ENCODE measurements around the gene PROM2.

Gene PROM2

GRCh38 chr2:95261602-95262001, 12.6 kb upstream of the PROM2 start:
- DNase-seq: no peak
- Histone ChIP-seq H2AK5ac (ENCODE audit: low read length) (no peak overlapping the region), H3K18ac (ENCODE audit: low read length) (no peak overlapping the region), H3K79me1 (ENCODE audit: low read length) (no peaks in the 10 kb centered on the region), H4K8ac (ENCODE audit: low read depth, low read length) (no peak overlapping the region), H3K14ac (ENCODE audit: low read length) (no peak overlapping the region), H2BK12ac (ENCODE audit: low read length) (no peak overlapping the region), H3K4me1 (ENCODE audit: control insufficient read depth in 1 of 2, insufficient read depth in 2 of 2, low read length in 2 of 2) (peaks cover 8 to 11% of the 10 kb centered on the region in 2 experiments), H3K4me2 (ENCODE audit: low read length) (no peak overlapping the region), H3K4me3 (ENCODE audit: low read depth, low read length) (no peak overlapping the region), H2BK120ac (ENCODE audit: insufficient read depth, low read length, poor library complexity) (no peak overlapping the region), H3K79me2 (ENCODE audit: control insufficient read depth, insufficient read depth, low read length, poor library complexity) (no peaks in the 10 kb centered on the region), H3K27me3 (ENCODE audit: insufficient read depth, low read length) (no peaks in the 10 kb centered on the region), H4K12ac (ENCODE audit: low read depth, low read length) (no peak overlapping the region), H3K36me3 (ENCODE audit: control insufficient read depth in 1 of 2, insufficient read depth in 2 of 2, low read length in 2 of 2) (no peaks in the 10 kb centered on the region), H3K27ac (ENCODE audit: low read depth, low read length) (no peak overlapping the region), H3K4ac (ENCODE audit: low read depth, low read length) (no peak overlapping the region), H4K91ac (ENCODE audit: low read depth, low read length) (no peak overlapping the region), H3K9me3 (ENCODE audit: insufficient read depth, low read depth, low read length) (peaks cover 2% of the 10 kb centered on the region), H2BK5ac (ENCODE audit: low read depth, low read length, poor library complexity) (no peak overlapping the region), H3K23ac (ENCODE audit: low read length) (no peak overlapping the region), H2AFZ (ENCODE audit: insufficient read depth, low read length, poor library complexity) (no peak overlapping the region), H3K9ac (ENCODE audit: low read length) (no peak overlapping the region)
- no CpG with 5 or more reads among the region's 6 CpGs for WGBS (ENCODE audit: extremely low coverage, insufficient coverage, insufficient read length)

DNA sequence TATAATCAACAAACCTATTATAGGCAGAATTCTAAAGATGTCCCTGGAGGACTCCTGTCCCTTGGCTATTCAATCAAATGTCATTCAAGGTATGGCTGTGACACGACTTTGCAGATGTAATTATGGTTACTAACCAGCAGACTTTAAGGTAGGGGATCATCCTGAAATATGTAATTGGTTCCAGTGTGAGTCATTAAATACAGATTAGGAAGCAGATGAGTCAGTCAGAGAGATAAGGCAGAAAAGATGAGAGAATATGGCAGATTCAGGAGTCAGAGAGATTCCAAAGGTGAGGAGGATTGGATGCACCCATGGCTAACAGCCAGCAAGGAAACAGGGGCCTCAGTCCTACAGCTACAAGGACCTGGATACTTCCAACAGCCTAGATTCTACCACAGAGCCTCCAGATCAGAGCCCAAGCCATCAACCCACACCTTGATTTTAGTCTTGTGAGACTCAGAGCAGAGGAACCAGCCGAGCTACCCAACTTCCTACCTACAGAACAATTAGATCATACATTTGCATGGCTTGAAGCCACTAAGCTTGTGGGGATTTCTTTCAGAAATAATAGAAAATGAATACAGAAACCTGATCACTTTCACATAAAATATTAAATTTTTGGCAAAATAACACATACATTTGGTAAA, 11.2 kb upstream of the PROM2 start:
- DNase-seq: peak in 1 of 2 donors; percentile 62
- Histone ChIP-seq H4K12ac (ENCODE audit: low read depth, low read length) (no peak overlapping the region), H2BK120ac (ENCODE audit: insufficient read depth, low read length, poor library complexity) (no peak overlapping the region), H2AK5ac (ENCODE audit: low read length) (no peak overlapping the region), H2BK12ac (ENCODE audit: low read length) (no peak overlapping the region), H3K4me1 (ENCODE audit: control insufficient read depth in 1 of 2, insufficient read depth in 2 of 2, low read length in 2 of 2) (peaks cover 9 to 18% of the 10 kb centered on the region in 2 experiments), H4K8ac (ENCODE audit: low read depth, low read length) (no peak overlapping the region), H3K4me3 (ENCODE audit: low read depth, low read length) (no peak overlapping the region), H3K23ac (ENCODE audit: low read length) (no peak overlapping the region), H3K79me2 (ENCODE audit: control insufficient read depth, insufficient read depth, low read length, poor library complexity) (no peaks in the 10 kb centered on the region), H3K27me3 (ENCODE audit: insufficient read depth, low read length) (no peaks in the 10 kb centered on the region), H3K18ac (ENCODE audit: low read length) (no peak overlapping the region), H3K4me2 (ENCODE audit: low read length) (no peak overlapping the region), H3K4ac (ENCODE audit: low read depth, low read length) (no peak overlapping the region), H3K9ac (ENCODE audit: low read length) (no peak overlapping the region), H3K79me1 (ENCODE audit: low read length) (no peaks in the 10 kb centered on the region), H2BK5ac (ENCODE audit: low read depth, low read length, poor library complexity) (no peak overlapping the region), H3K36me3 (ENCODE audit: control insufficient read depth in 1 of 2, insufficient read depth in 2 of 2, low read length in 2 of 2) (no peaks in the 10 kb centered on the region), H3K9me3 (ENCODE audit: insufficient read depth, low read depth, low read length) (peaks cover 2% of the 10 kb centered on the region), H4K91ac (ENCODE audit: low read depth, low read length) (no peak overlapping the region), H3K27ac (ENCODE audit: low read depth, low read length) (no peak overlapping the region), H2AFZ (ENCODE audit: insufficient read depth, low read length, poor library complexity) (no peak overlapping the region), H3K14ac (ENCODE audit: low read length) (no peak overlapping the region)
- WGBS (ENCODE audit: extremely low coverage, insufficient coverage, insufficient read length): no CpG with 5 or more reads among the region's 2 CpGs

GRCh38 chr2:95264624-95265023, 9.6 kb upstream of the PROM2 start:
- no CpG with 5 or more reads among the region's 6 CpGs for WGBS (ENCODE audit: extremely low coverage, insufficient coverage, insufficient read length)

DNA sequence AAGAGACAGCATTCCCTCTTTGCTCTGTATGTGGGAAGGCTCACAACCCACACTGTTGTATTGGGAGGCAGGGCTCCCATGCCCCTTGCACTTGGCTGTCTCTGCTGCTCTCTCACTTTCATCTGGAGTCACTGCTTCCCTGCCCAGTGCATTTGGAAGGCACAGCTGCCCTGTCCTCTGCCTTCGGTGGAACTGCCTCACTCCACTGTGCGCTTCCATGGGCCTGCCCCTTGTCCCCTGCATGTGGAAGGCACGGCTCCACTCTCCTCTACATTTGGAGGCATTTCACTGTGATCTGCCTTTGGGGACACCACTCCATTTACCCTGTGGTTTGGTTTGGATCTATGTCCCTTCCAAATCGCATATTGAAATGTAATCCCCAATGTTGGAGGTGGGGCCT, 9.1 kb upstream of the PROM2 start:
- Histone ChIP-seq H3K9me3 (ENCODE audit: insufficient read depth, low read depth, low read length) (no peaks in the 10 kb centered on the region), H3K4ac (ENCODE audit: low read depth, low read length) (no peak overlapping the region), H3K79me1 (ENCODE audit: low read length) (no peaks in the 10 kb centered on the region), H3K18ac (ENCODE audit: low read length) (no peak overlapping the region), H4K91ac (ENCODE audit: low read depth, low read length) (no peak overlapping the region), H3K23ac (ENCODE audit: low read length) (no peak overlapping the region), H3K9ac (ENCODE audit: low read length) (no peak overlapping the region), H3K14ac (ENCODE audit: low read length) (no peak overlapping the region), H3K27me3 (ENCODE audit: insufficient read depth, low read length) (no peaks in the 10 kb centered on the region), H4K12ac (ENCODE audit: low read depth, low read length) (no peak overlapping the region), H2AFZ (ENCODE audit: insufficient read depth, low read length, poor library complexity) (no peak overlapping the region), H4K8ac (ENCODE audit: low read depth, low read length) (no peak overlapping the region), H3K4me3 (ENCODE audit: low read depth, low read length) (no peak overlapping the region), H2BK120ac (ENCODE audit: insufficient read depth, low read length, poor library complexity) (no peak overlapping the region), H2BK5ac (ENCODE audit: low read depth, low read length, poor library complexity) (no peak overlapping the region), H3K36me3 (ENCODE audit: control insufficient read depth in 1 of 2, insufficient read depth in 2 of 2, low read length in 2 of 2) (no peaks in the 10 kb centered on the region), H2AK5ac (ENCODE audit: low read length) (no peak overlapping the region), H3K27ac (ENCODE audit: low read depth, low read length) (no peak overlapping the region), H3K79me2 (ENCODE audit: control insufficient read depth, insufficient read depth, low read length, poor library complexity) (no peaks in the 10 kb centered on the region), H2BK12ac (ENCODE audit: low read length) (no peak overlapping the region), H3K4me2 (ENCODE audit: low read length) (no peak overlapping the region), H3K4me1 (ENCODE audit: control insufficient read depth in 1 of 2, insufficient read depth in 2 of 2, low read length in 2 of 2) (peaks cover 12 to 20% of the 10 kb centered on the region in 2 experiments)
- no peak for DNase-seq
- WGBS (ENCODE audit: extremely low coverage, insufficient coverage, insufficient read length): no CpG with 5 or more reads among the region's 4 CpGs

More at GRCh38 chr2:95264624-95265023, 9.6 kb upstream of the PROM2 start:
- no peak overlapping the region for H2BK12ac ChIP-seq (ENCODE audit: low read length)
- H2BK5ac ChIP-seq (ENCODE audit: low read depth, low read length, poor library complexity): no peak overlapping the region
- H3K27me3 ChIP-seq (ENCODE audit: insufficient read depth, low read length): no peaks in the 10 kb centered on the region
- no peaks in the 10 kb centered on the region for H3K79me1 ChIP-seq (ENCODE audit: low read length)
- H3K4me2 ChIP-seq (ENCODE audit: low read length): no peak overlapping the region
- no peak overlapping the region for H3K27ac ChIP-seq (ENCODE audit: low read depth, low read length)
- no peaks in the 10 kb centered on the region for H3K79me2 ChIP-seq (ENCODE audit: control insufficient read depth, insufficient read depth, low read length, poor library complexity)
- no peak overlapping the region for H3K4ac ChIP-seq (ENCODE audit: low read depth, low read length)
- no peak overlapping the region for H2AK5ac ChIP-seq (ENCODE audit: low read length)
- H3K36me3 ChIP-seq (ENCODE audit: control insufficient read depth in 1 of 2, insufficient read depth in 2 of 2, low read length in 2 of 2): no peaks in the 10 kb centered on the region
- no peak overlapping the region for H2BK120ac ChIP-seq (ENCODE audit: insufficient read depth, low read length, poor library complexity)
- H3K18ac ChIP-seq (ENCODE audit: low read length): no peak overlapping the region
- H3K14ac ChIP-seq (ENCODE audit: low read length): no peak overlapping the region
- no peak overlapping the region for H2AFZ ChIP-seq (ENCODE audit: insufficient read depth, low read length, poor library complexity)
- no peak overlapping the region for H4K91ac ChIP-seq (ENCODE audit: low read depth, low read length)
- no peak overlapping the region for H3K4me3 ChIP-seq (ENCODE audit: low read depth, low read length)
- no peak overlapping the region for H3K23ac ChIP-seq (ENCODE audit: low read length)
- no peaks in the 10 kb centered on the region for H3K9me3 ChIP-seq (ENCODE audit: insufficient read depth, low read depth, low read length)
- no peak for DNase-seq
- no peak overlapping the region for H3K9ac ChIP-seq (ENCODE audit: low read length)
- no peak overlapping the region for H4K8ac ChIP-seq (ENCODE audit: low read depth, low read length)
- no peak overlapping the region for H4K12ac ChIP-seq (ENCODE audit: low read depth, low read length)
- H3K4me1 ChIP-seq (ENCODE audit: control insufficient read depth in 1 of 2, insufficient read depth in 2 of 2, low read length in 2 of 2): peaks cover 15 to 25% of the 10 kb centered on the region in 2 experiments

All from trophoblast cell (in vitro differentiated cells and primary cell).